Measurements from ENCODE around the gene CCDC9.
A peak's percentile ranks its signal among the peaks of the same experiment; 100 is the strongest.

The CCDC9 gene

GRCh38 chr19:47221080-47221841 lies 35.1 kb upstream of the CCDC9 start:
- no peak overlapping the region for H3K4me3 ChIP-seq (ENCODE audit: low read depth, low read length)
- no peak for DNase-seq (ENCODE audit: low read depth, low spot score)
- CTCF ChIA-PET, result interaction anchor here (6.8 to 9.0 kb wide), 2 partner anchors 8 to 24 kb away, joined by 104 to 145 read pairs; no protein-coding TSS in a partner anchor
- TF ChIP-seq CTCF (IDR thresholded peaks at IDR 0.05; ENCODE audit: insufficient read depth, low read length, missing control alignments), result no peak
- POLR2A ChIA-PET, result no interaction called here

GRCh38 chr19:47221890-47222289 lies 34.4 kb upstream of the CCDC9 start:
- TF ChIP-seq CTCF (IDR thresholded peaks at IDR 0.05; ENCODE audit: insufficient read depth, low read length, missing control alignments), result no peak
- ChIA-PET POLR2A (no interaction called here), CTCF (interaction anchor here (6.8 to 9.0 kb wide), 2 partner anchors 8 to 24 kb away, joined by 104 to 145 read pairs; no protein-coding TSS in a partner anchor)
- H3K4me3 ChIP-seq (ENCODE audit: low read depth, low read length), result no peak overlapping the region
- DNase-seq (ENCODE audit: low read depth, low spot score), result no peak

GRCh38 chr19:47225746-47226425 lies 30.4 kb upstream of the CCDC9 start:
- TF ChIP-seq CTCF (IDR thresholded peaks at IDR 0.05; ENCODE audit: insufficient read depth, low read length, missing control alignments), result peak; percentile 32
- DNase-seq (ENCODE audit: low read depth, low spot score), result no peak
- ChIA-PET CTCF (interaction anchor here (0.8 to 9.0 kb wide), 10 partner anchors 12 to 76 kb away, joined by 3 to 145 read pairs (median 3); partner anchors contain the start of gene CCDC9), POLR2A (interaction anchor here (0.5 to 4.6 kb wide), 21 partner anchors 9 to 265 kb away, joined by 3 to 79 read pairs (median 6); partner anchors contain the start of genes CCDC9 and NPAS1)
- H3K4me3 ChIP-seq (ENCODE audit: low read depth, low read length), result peak overlapping the region; percentile 95

GRCh38 chr19:47226426-47227351 lies 29.6 kb upstream of the CCDC9 start:
- no peak for DNase-seq (ENCODE audit: low read depth, low spot score)
- ChIA-PET POLR2A (interaction anchor here (0.6 to 4.6 kb wide), 14 partner anchors 9 to 207 kb away, joined by 3 to 79 read pairs (median 6); partner anchors contain the start of genes CCDC9, NPAS1 and ZC3H4), CTCF (interaction anchor here (0.8 to 9.0 kb wide), 6 partner anchors 12 to 76 kb away, joined by 3 to 145 read pairs (median 7); no protein-coding TSS in a partner anchor)
- H3K4me3 ChIP-seq (ENCODE audit: low read depth, low read length), result peak overlapping the region; percentile 95
- no peak for TF ChIP-seq CTCF (IDR thresholded peaks at IDR 0.05; ENCODE audit: insufficient read depth, low read length, missing control alignments)

- H3K4me3 ChIP-seq (ENCODE audit: low read depth, low read length), result peak overlapping the region; percentile 95
- POLR2A ChIA-PET, result interaction anchor here (0.8 to 4.6 kb wide), 8 partner anchors 11 to 114 kb away, joined by 3 to 79 read pairs (median 12); partner anchors contain the start of genes CCDC9 and ZC3H4
- DNase-seq (ENCODE audit: low read depth, low spot score), result peak; percentile 76
- TF ChIP-seq CTCF (IDR thresholded peaks at IDR 0.05; ENCODE audit: insufficient read depth, low read length, missing control alignments), result no peak
- CTCF ChIA-PET, result interaction anchor here (0.7 to 9.0 kb wide), 4 partner anchors 14 to 77 kb away, joined by 3 to 145 read pairs (median 57); no protein-coding TSS in a partner anchor
Observed at GRCh38 chr19:47227352-47228167, 28.8 kb upstream of the CCDC9 start.
